GM23338 (cell line): ENCODE measurements around the gene SLC13A3. TPM values are rescaled to one million over a fixed set of nuclear protein-coding genes. Genes with fewer than 3 reads are reported as not detected.

ENCODE experiments used
- ATAC-seq: fragments of 200-7000 bp; cut with Tn5 transposase; 3 replicates; pipeline ENCODE4 v1.9.1; 2020
- DNase-seq: peaks from one replicate; pipeline ENCODE4 v3.0.0-alpha.2; 2015; ENCODE audit warnings: low spot score
- H2AFZ ChIP-seq: fragments of 200-600 bp; sonication (generic); 2 replicates; pipeline ENCODE4 v1.8.0; 2016; ENCODE audit warnings: antibody characterized with exemption, mild to moderate bottlenecking, moderate library complexity
- H3F3A ChIP-seq: fragments of 200-600 bp; sonication (generic); replicated peaks from 2 replicates; pipeline ENCODE4 v1.8.0; 2017; ENCODE audit warnings: antibody characterized with exemption, mixed run types, low read depth
- H3K27ac ChIP-seq: fragments of 200-600 bp; sonication (generic); 2 replicates; pipeline ENCODE4 v1.6.1; 2016; ENCODE audit warnings: low read depth
- H3K27me3 ChIP-seq: fragments of 200-600 bp; sonication (generic); 2 replicates; pipeline ENCODE4 v1.8.0; 2016; ENCODE audit warnings: mild to moderate bottlenecking, mixed run types, moderate library complexity; ENCODE audit not compliant: insufficient read depth
- H3K36me3 ChIP-seq: fragments of 200-600 bp; sonication (generic); 2 replicates; pipeline ENCODE4 v1.8.0; 2016; ENCODE audit warnings: mild to moderate bottlenecking; ENCODE audit not compliant: insufficient read depth
- H3K4me1 ChIP-seq: fragments of 200-600 bp; sonication (generic); 2 replicates; pipeline ENCODE4 v1.8.0; 2016; ENCODE audit warnings: mild to moderate bottlenecking, moderate library complexity; ENCODE audit not compliant: insufficient read depth
- H3K4me2 ChIP-seq: fragments of 200-600 bp; sonication (generic); 2 replicates; pipeline ENCODE4 v1.7.1; 2017; ENCODE audit warnings: mixed run types
- H3K4me3 ChIP-seq: fragments of 200-600 bp; sonication (generic); 2 replicates; pipeline ENCODE4 v1.6.1; 2016; ENCODE audit warnings: mixed run types
- H3K79me2 ChIP-seq: fragments of 200-600 bp; sonication (generic); replicated peaks from 2 replicates; pipeline ENCODE4 v1.8.0; 2017; ENCODE audit warnings: mild to moderate bottlenecking; ENCODE audit not compliant: insufficient read depth
- H3K9me2 ChIP-seq: fragments of 200-600 bp; sonication (generic); 2 replicates; pipeline ENCODE4 v1.8.0; 2017; ENCODE audit not compliant: insufficient read depth
- H4K20me1 ChIP-seq: fragments of 200-600 bp; sonication (generic); replicated peaks from 2 replicates; pipeline ENCODE4 v1.8.0; 2017; ENCODE audit warnings: mild to moderate bottlenecking; ENCODE audit not compliant: insufficient read depth
- H3K27ac Mint-ChIP-seq: 2 replicates; pipeline ENCODE4 v1.8.0; 2020; ENCODE audit warnings: inconsistent platforms, mild to moderate bottlenecking, moderate library complexity, mixed read lengths
- H3K27me3 Mint-ChIP-seq: 3 replicates; pipeline ENCODE4 v1.8.0; 2022; ENCODE audit warnings: low read depth, mild to moderate bottlenecking, moderate library complexity, mixed read lengths, inconsistent platforms; ENCODE audit not compliant: insufficient read depth, poor library complexity
- H3K36me3 Mint-ChIP-seq: 3 replicates; pipeline ENCODE4 v1.8.0; 2021; ENCODE audit warnings: low read depth, mild to moderate bottlenecking, inconsistent platforms, moderate library complexity, mixed read lengths
- H3K4me1 Mint-ChIP-seq: 3 replicates; pipeline ENCODE4 v1.8.0; 2020; ENCODE audit warnings: mild to moderate bottlenecking, inconsistent platforms, mixed read lengths
- H3K4me3 Mint-ChIP-seq: 3 replicates; pipeline ENCODE4 v1.8.0; 2021; ENCODE audit warnings: moderate library complexity, mild to moderate bottlenecking, inconsistent platforms, mixed read lengths
- H3K9me3 Mint-ChIP-seq: 3 replicates; pipeline ENCODE4 v1.8.0; 2020; ENCODE audit warnings: moderate library complexity, mild to moderate bottlenecking, inconsistent platforms, mixed read lengths
- CREB1 ChIP-seq: fragments of 250-450 bp; sonication (Bioruptor Pico); IDR thresholded peaks from 2 replicates; pipeline ENCODE4 v1.5.0; 2020; ENCODE audit warnings: low read depth, mild to moderate bottlenecking, moderate library complexity
- CTCF ChIP-seq, 2 experiments: fragments of 200-600 bp in 1 of 2; sonication (generic) in 1 of 2; conservative IDR thresholded peaks; 2 replicates each; pipeline versions ENCODE4 v1.5.1 to v1.6.1; 2016 to 2017; ENCODE audit warnings: antibody characterized with exemption in 2 of 2, low read depth in 2 of 2, mild to moderate bottlenecking in 2 of 2, moderate library complexity in 1 of 2
- ETS1 ChIP-seq: IDR thresholded peaks from 2 replicates; pipeline ENCODE4 v1.6.1; 2016; ENCODE audit warnings: antibody characterized with exemption
- EZH2 ChIP-seq: fragments of 200-600 bp; sonication (generic); IDR thresholded peaks from one replicate; pipeline ENCODE4 v1.8.0; 2017; ENCODE audit warnings: antibody characterized with exemption, mild to moderate bottlenecking, low read depth; ENCODE audit not compliant: unreplicated experiment
- EZH2phosphoT487 ChIP-seq: fragments of 200-600 bp; sonication (generic); IDR thresholded peaks from one replicate; pipeline ENCODE4 v1.8.1; 2018; ENCODE audit warnings: antibody characterized with exemption; ENCODE audit not compliant: unreplicated experiment
- JUNB ChIP-seq: IDR thresholded peaks from one replicate; pipeline ENCODE4 v1.6.1; 2016; ENCODE audit warnings: antibody characterized with exemption; ENCODE audit not compliant: unreplicated experiment
- NANOG ChIP-seq: IDR thresholded peaks from 2 replicates; pipeline ENCODE4 v1.6.1; 2016; ENCODE audit warnings: antibody characterized with exemption, borderline replicate concordance
- POLR2AphosphoS5 ChIP-seq: IDR thresholded peaks from 2 replicates; pipeline ENCODE4 v1.6.1; 2016; ENCODE audit warnings: antibody characterized with exemption, low read depth
- ZNF114 ChIP-seq: fragments of 250-450 bp; sonication (Bioruptor Pico); IDR thresholded peaks from 2 replicates; pipeline ENCODE4 v1.5.0; 2020; ENCODE audit warnings: mild to moderate bottlenecking, moderate library complexity
- ZNF331 ChIP-seq: fragments of 250-450 bp; sonication (Bioruptor Pico); IDR thresholded peaks from 2 replicates; pipeline ENCODE4 v1.5.0; 2020; ENCODE audit warnings: low read depth, mild to moderate bottlenecking, moderate library complexity
- polyA plus RNA-seq: library from polyadenylated mRNA; unstranded; fragments of >200 nt; fragmentation: Nextera tagmentation; extraction: Ambion mirVana; gene quantifications from 2 replicates; pipeline ENCODE4 v1.2.1, GENCODE V29; 2016
- total RNA-seq: library from RNA; depleted of rRNA; stranded (reverse); fragments of >200 nt; shearing (Covaris generic); gene quantifications from 2 replicates; pipeline ENCODE4 v1.2.3, GENCODE V29; 2014
- TF ChIP-seq, protein P1 (sequence below): IDR thresholded peaks from one replicate; pipeline ENCODE4 v1.6.1; 2018; ENCODE audit warnings: antibody characterized with exemption; ENCODE audit not compliant: unreplicated experiment

SLC13A3 gene
- total and polyA plus RNA-seq, 2 experiments from 2014 or later = 8.6 to 9.1 TPM

GRCh38 chr20:46545827-46546138 lies 105.5 kb downstream of the SLC13A3 start (continued):
- TF ChIP-seq ETS1 (no peak), ZNF331 (CRISPR knock-in tag) (no peak), CTCF (conservative IDR thresholded peaks at IDR 0.05; ENCODE audit: low read depth in 2 of 2) (no peak), CREB1 (CRISPR knock-in tag) (no peak), NANOG (no peak), POLR2AphosphoS5 (no peak), ZNF114 (CRISPR knock-in tag) (no peak), EZH2phosphoT487 (no peak), JUNB (no peak), EZH2 (no peak)
- TF ChIP-seq, protein P1, sequence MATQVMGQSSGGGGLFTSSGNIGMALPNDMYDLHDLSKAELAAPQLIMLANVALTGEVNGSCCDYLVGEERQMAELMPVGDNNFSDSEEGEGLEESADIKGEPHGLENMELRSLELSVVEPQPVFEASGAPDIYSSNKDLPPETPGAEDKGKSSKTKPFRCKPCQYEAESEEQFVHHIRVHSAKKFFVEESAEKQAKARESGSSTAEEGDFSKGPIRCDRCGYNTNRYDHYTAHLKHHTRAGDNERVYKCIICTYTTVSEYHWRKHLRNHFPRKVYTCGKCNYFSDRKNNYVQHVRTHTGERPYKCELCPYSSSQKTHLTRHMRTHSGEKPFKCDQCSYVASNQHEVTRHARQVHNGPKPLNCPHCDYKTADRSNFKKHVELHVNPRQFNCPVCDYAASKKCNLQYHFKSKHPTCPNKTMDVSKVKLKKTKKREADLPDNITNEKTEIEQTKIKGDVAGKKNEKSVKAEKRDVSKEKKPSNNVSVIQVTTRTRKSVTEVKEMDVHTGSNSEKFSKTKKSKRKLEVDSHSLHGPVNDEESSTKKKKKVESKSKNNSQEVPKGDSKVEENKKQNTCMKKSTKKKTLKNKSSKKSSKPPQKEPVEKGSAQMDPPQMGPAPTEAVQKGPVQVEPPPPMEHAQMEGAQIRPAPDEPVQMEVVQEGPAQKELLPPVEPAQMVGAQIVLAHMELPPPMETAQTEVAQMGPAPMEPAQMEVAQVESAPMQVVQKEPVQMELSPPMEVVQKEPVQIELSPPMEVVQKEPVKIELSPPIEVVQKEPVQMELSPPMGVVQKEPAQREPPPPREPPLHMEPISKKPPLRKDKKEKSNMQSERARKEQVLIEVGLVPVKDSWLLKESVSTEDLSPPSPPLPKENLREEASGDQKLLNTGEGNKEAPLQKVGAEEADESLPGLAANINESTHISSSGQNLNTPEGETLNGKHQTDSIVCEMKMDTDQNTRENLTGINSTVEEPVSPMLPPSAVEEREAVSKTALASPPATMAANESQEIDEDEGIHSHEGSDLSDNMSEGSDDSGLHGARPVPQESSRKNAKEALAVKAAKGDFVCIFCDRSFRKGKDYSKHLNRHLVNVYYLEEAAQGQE = no peak

- DNase-seq (no peak), ATAC-seq (no peak)
- H3K36me3 ChIP-seq = no peaks in the 10 kb centered on the region
- Mint-ChIP-seq H3K27me3 (no peaks in the 10 kb centered on the region), H3K4me1 (no peaks in the 10 kb centered on the region), H3K4me3 (no peak overlapping the region), H3K27ac (no peak overlapping the region), H3K9me3 (no peaks in the 10 kb centered on the region), H3K36me3 (no peaks in the 10 kb centered on the region)
- no peaks in the 10 kb centered on the region for H3K9me2 ChIP-seq
- H3K79me2 ChIP-seq = no peaks in the 10 kb centered on the region
- TF ChIP-seq NANOG = no peak
- no peak for TF ChIP-seq ZNF114 (CRISPR knock-in tag)
- no peak overlapping the region for H3K4me2 ChIP-seq
- no peak overlapping the region for H2AFZ ChIP-seq
- no peak overlapping the region for H3K27ac ChIP-seq
- no peaks in the 10 kb centered on the region for H4K20me1 ChIP-seq
- no peaks in the 10 kb centered on the region for H3K27me3 ChIP-seq
- no peak overlapping the region for H3K4me3 ChIP-seq
- no peaks in the 10 kb centered on the region for H3F3A ChIP-seq
- 0 out of 2 replicates have a peak, but pooled peaks cover 6% of the 10 kb centered on the region for H3K4me1 ChIP-seq
Measured at GRCh38 chr20:46545077-46545826, 106.0 kb downstream of the SLC13A3 start.
